ENCODE results near the gene DTX2.
"Not testable (repeated sequence)": the region's sequence is repeated elsewhere in the genome, so short reads cannot be mapped to it uniquely, and the experiment has no call there.

GRCh38 chr7:76483081-76483480 is 21.6 kb downstream of the DTX2 start:
- TF ChIP-seq, protein P1, sequence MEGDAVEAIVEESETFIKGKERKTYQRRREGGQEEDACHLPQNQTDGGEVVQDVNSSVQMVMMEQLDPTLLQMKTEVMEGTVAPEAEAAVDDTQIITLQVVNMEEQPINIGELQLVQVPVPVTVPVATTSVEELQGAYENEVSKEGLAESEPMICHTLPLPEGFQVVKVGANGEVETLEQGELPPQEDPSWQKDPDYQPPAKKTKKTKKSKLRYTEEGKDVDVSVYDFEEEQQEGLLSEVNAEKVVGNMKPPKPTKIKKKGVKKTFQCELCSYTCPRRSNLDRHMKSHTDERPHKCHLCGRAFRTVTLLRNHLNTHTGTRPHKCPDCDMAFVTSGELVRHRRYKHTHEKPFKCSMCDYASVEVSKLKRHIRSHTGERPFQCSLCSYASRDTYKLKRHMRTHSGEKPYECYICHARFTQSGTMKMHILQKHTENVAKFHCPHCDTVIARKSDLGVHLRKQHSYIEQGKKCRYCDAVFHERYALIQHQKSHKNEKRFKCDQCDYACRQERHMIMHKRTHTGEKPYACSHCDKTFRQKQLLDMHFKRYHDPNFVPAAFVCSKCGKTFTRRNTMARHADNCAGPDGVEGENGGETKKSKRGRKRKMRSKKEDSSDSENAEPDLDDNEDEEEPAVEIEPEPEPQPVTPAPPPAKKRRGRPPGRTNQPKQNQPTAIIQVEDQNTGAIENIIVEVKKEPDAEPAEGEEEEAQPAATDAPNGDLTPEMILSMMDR (IDR thresholded peaks at IDR 0.05; ENCODE audit: poor library complexity) = not testable (repeated sequence)
- TF ChIP-seq EZH2 (IDR thresholded peaks at IDR 0.05; ENCODE audit: borderline replicate concordance) = not testable (repeated sequence)

Data from hepatocyte (in vitro differentiated cells).